ENCODE measurements around the gene HOXA6.

Gene HOXA6

DNA sequence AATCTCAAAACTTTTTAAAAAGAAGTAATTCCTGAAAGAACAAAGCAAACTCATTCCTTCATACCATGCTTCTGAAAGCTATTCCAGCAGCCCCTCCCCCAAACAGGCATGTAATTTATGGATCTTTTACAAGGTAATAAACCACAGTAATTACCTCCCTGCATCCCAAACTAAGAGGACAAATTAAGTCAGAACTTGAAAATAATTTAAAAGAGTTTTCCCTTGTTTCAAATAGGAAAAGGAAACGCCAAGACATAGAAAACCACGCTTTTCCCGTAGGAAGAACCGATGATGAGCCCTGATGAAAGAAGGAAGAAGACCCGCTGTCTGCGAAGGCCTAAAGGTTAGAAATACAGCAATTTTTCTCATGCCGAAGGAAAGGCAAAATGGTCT, 25.9 kb downstream of the HOXA6 start:
- DNase-seq: no peak

DNA sequence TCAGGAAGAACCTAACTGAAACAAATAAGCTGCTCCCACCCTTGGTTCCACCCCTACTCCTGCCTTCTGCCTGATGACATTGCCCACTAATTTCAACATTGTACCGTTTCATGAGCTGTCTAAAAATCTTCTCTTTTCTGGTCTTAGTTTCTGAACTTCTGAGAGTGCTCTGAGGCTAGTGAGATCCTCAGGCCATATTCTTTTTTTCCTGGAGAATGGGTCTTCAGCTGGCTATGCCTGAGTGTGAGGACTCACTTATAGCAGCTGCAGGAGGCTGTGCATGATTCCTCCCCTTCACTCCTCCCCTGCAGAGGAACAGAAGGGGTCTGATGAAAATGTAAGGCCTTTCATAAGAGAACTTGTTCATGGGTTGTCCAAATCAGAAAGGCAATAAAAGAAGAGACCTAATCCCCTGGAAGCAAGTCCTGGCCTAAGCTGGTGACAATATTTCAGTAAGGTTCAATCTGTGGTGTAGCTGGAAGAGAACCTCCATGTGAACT, 28.1 kb downstream of the HOXA6 start:
- DNase-seq: no peak

DNA sequence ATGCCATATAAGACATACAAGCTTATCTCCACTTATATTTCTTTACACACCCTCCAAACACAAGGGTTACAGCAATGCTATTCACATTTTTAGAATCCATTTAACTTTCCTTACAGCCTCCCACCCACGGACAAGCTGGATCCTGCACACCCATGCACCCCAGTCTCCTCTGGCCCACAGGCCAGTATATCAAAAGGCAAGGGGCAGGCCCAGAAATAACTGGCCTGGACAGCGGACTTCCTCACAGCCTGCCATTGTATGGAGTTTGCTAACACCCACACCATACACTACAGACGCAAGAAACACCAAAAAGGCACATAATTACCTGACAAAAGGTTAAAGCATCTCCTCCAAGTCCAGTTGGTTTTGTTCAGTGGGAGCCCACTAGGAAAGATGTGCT, 29.0 kb downstream of the HOXA6 start:
- no peak for DNase-seq

DNA sequence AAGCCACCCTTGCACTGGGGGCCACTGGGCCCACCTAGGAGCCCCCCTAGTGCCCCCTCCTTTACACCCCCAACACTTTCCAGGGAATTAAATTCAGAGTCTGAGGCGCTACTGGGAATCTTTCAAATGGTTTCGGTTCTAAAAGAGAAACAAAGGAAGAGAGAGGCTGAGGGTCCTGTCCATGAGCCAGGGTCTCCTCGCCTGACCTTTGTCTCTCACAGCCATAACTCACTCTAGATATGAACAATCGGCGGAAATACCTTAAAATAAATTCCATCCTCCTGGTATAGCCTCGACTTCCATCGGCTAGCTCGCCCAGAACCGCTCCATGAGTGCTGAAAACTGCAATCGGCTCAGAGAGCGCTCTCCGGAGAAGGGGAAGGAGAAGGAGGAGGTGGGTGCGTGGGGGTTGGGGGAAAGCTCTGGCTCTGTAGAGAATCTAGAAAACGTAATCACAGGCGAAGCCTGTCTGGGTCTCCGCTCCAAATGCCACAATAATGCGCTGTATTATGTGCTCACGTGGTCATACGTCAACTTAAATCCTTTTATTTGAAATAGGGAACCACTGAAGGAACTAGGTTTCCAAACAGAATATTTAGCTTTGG, 29.6 kb downstream of the HOXA6 start:
- DNase-seq: no peak

DNA sequence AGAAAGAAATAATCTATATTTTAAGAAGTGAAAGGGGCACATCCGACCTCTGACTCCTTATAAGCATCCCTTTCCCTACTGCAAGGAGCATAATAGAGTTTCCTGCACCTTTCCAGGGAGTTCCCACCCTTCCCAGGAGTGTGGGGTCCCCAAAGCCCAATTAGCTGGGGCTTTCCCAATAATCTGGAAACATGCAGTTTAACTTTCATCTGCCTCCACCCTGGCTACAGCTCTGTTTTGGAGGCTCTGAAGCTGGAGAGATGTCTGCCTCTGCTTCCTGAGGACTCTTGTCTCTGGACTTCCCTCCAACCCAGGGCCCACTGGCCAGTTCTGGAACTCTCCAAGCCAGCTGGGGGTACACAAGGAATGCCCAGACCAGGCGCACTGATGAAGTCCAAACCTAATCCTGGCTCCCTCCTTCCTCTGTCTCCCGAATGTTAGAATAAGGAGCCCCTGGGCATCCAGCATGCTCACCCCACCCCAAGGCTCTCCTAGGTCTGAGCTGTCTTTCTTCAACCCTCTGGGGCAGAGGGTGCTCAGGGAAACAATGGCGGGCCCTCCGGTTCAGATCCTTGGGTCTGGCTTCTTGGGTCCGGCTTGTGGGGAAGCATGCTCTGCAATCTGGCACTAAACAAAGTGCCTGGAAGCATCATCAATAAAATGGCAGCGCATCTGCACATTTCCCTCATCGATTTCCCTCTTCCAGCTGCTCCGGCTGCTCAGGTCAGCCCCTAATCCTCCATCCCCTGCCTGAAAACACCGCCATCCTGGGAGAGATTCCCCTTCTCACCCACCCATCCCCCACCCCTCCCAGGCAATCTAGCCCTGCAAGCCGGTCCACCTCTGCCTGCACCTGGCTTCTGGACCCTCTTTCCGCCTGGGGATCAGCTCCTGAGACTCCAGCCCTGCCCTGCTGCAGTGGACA, 30.4 kb downstream of the HOXA6 start:
- no peak for DNase-seq

DNA sequence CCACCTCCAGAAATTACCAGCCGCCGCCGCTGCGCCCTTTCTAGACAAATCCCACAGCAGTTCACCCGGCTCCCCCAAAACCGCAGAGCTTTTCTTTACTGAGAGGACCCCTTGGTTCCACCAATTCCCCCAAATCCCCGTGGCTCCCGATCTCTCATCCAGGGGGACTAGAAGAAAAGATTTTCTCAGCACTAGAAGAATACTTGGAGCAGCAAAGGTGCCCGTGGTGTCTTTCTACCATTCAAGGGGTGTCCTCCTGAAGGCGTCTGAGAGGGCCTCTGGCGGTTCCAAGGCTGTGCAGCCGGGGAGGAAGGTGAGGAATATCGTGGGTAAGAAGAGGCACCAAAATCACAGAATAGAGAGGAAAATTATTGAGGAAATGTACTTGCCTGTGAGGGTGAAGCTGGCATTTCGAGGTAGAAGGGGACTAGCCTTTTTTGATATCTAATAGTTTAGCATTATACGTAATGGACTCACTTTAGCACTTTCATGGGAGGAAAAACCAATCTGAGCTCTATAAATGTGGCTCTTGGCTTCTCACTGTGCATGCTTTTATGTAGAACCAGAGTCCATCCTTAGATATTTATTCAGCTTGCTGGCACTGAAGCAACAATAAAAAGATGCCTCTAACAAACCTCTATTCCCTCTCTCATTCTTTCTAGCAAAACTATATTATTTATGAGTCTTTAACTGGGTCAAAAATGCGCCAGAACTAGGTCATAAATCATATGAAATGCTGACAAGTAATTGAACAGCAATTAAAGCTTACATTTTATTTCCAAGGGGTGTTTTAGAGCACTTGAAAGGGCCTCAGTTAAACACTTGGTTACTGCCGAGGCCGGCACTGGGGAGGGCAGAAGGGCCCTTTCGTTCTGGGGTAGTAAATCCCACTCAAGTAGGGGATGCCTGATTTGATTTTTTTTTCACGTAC, 31.3 kb downstream of the HOXA6 start:
- DNase-seq: no peak

DNA sequence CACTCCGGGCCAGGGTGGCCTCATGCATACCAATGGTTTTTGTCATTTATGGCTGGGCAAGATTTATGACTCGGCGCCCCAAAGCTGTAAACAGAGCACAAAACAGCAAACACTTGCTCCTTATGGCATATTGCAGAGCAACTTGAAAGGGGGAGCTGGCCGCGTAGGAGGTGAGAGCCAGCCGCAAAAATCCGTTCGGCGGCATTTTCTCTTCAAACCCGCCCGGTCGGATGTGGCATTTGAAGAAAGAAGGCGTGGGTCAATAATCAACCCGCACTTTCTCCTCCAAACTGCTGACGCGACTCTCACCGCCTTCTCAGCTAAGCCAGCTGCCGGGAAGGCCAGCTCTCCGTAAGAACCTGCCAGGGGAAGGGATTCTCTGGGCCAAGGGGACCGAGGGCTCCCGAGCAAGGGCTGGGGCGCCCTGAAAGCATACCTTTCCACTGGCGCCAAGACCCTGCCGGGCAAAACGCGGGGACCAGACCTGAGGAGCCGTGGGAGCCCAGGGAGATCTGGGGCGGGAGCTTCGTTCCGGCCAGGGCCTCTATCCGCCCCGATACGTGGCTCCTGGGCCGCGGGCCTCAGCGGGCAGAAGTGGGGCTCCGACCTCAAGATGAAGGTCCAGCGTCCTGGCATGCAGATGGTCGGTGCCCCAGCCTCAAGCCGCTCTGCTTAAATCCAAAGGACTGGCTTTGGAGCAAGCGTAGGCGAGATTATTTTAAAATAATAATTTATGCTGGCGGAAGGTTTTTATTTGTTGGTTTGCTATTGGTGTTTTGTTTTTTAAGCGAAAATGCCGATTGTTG, 32.1 kb downstream of the HOXA6 start:
- no peak for DNase-seq

DNA sequence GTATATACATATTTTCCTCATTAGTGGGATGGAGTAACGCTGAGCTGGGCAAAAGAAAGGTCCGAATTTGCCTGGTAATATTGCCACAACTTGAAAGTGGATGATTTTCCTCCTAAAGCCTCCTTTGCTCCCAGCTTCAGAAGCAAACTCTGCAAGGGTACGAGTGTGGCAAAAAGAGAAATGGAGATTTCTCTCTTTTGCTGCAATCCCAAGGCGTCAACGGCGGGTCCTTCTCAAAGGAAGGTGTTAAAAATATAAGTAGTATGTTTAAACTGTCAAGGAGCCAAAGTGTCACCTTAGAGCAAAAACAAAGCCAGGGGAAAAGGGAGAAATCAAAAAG, 32.7 kb downstream of the HOXA6 start:
- no peak for DNase-seq

DNA sequence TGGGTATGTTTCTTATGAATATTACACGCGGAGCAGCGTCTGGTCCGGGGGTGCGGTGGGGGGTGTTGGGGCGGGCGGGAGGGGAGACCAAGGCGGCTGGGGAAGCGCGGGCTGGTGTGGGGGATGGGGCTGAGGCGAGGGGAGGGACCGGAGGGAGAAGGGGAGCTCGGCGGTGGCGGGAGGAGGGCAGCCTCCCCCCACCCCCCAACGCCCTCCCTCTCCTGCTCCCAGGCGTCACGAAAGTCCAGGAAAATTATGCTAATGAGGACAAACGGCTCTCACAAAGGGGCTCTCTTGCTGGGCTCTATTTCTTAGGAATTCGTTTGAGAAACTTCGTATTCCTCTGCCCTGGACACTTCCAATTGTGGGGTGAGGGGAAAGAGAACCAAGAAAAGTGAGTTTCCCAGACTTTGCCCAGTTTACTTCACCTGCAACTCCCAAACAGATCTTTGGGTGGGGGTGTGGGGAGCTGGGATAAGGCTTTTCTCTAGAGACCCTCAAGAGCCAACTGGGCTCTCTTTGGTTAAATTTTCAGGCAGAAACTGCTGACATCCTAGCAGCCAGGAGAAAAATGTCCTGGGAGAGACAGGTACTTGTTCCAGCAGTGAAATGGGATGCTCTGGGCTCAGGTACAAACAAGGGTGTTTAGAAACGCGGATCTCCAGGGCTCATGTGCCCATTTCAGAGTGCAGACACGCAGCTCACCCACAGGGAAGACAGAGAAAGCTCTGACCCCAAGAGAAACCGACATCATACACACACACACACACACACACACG, 33.4 kb downstream of the HOXA6 start:
- DNase-seq: no peak

DNA sequence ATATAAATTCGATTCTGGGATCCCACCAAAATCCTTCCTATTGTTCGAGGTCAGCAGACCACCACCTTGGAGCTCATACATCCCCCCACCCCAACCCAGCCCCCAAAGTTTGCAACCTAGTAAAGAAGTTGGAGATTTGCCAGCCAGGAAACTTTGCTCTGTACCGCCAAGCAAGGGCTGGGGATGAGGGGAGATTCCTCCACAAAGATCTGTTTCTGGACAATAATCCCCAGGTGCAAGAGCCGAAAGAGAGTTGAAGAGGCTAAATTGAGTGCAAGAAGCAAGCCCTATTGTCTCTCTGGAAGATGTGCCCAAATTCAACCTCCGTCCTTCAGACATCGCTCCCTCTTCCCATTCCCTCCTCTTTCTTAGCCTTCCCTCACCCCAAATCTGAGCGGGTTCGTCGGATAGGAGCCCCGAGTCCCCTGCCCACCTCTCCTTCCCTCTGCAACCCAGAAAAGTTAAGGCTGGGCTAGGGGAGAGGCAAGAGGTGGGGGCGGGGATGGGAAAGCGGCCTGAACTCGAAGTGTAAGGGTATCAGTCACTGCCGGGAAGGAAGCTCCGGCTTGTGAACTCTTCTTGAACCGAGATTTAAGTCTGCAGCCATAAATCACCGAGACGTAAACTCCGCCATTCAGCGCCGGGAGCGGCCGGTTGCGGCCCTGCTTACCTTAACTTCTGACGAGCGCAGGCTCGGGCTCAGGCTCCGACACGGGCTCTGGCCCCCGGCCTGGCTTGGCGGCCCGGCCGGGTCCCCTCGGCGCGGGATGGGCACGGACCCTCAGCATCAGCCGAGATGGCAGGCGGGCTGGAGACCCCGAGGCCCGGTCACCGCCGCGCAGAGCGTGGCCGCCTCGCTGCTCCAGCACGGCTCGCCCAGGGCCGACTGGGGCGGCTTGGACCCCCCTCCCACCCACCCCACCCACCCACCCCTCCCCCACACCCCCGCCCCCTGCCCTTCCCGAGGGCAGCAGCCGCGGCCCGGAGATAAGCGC, 34.3 kb downstream of the HOXA6 start:
- DNase-seq: no peak

DNA sequence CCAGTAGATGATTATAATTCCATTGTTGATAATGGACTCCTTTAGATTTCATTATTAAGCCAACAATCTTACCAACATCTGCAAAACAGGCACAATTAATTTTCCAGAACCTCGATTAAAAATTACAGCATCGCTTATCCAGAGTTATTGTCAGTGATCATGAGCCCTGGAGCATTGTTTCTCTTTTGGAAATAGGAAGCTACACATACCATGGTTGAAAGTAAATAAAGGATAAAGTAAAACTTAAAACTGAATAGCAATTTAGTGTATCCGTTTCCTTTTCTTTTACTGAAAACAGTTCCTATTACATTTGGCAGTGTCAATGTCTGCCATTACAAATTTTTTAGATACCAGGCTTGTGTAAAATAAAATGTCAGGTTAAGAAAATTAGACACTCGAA, 35.2 kb downstream of the HOXA6 start:
- no peak for DNase-seq

DNA sequence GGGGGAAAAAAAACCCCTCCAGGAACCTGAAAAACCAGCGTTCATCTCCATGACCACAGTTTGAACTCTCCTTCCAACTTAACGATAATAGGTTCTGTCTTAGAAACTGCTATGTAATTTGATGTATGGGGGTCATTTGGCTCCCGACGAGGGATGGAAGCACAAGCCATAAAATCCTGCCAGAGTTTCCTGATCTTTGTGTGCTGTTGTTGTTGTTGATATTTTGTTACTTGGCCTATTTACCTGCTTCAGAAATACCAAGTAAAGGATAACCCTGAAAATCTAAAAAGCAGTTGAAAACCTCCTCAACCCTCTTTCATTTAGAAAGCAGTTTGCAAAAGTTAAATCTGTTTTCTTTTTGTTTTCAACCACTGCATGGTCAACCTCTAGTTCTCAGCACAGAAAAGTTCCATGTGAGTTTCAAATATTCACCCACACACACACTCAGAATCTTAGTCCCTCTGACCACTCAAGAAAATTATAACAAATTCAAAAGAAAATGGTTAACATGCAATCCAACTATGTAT, 35.8 kb downstream of the HOXA6 start:
- no peak for DNase-seq

DNA sequence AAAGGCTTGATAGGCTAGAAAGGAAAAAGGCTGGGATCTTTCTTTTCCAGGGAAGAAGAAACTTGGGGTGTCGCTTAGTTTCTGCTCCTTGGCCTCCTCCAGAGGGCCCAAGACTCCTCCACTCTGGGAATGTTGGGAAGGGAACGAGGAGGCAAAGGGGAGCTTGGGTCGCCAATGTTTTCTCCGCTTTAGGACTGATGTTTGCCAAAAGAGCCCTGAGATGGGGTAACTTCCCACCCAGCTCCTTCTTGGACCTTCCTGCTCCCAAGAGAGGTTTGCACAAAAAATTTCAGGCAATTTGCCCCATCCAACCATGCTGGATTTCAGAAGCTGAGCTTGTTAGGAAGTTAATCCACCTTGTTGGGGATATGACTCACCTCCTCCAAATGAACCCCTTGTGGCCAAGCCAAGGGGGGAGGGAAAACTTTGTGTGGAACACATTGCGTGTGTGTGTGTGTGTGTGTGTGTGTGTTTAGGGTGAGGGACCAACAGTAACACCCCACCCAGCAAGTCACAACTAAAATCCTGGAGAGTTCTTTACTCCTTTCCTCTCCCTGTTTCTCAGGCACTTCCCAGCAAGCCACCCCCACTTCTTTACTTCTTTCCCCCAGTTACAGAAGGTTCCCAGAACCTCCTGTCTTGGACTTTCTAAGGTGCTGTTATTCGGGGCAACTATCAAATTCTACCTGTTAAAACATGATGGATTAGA, 36.4 kb downstream of the HOXA6 start:
- no peak for DNase-seq

DNA sequence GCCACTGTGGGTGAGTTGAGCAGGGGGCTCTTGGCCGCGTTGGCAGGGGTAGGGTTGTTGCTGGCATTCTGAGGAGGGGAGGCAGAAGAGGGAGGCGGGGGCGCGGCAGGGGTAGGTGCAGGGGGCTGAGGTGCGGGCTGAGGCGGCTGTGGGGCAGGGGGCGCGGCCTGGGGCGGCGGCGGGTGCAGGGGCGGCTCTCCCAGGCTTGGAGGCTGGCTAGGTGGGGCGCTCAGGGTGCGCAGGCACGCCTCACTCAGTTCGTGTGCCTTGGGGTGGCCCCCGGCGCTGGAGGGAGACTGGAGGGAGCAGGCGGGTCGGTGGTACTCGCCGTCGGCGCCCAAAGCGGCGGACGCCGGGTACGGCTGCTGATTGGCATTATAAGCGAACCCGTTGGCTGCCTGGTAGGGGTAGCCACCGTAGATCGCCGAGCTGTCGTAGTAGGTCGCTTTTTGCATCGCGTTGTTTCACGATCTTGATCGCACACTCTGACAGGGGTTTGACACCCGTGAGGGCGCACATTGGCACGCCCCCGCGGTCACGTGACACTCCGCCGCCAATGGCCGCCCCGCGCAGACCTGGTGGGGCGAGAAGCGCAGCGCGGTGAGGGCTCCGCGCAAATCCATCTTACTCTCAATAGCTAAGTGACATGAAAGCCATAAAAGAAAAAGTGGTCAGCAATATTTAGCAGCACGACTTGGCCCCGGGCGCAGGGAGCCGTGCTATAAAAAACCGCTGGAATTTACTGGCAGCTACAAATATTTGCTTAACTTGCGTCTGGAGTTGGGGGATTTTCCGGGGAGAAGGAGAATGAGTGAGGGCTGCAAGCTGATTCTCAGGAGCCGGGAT, 37.2 kb downstream of the HOXA6 start:
- no peak for DNase-seq

DNA sequence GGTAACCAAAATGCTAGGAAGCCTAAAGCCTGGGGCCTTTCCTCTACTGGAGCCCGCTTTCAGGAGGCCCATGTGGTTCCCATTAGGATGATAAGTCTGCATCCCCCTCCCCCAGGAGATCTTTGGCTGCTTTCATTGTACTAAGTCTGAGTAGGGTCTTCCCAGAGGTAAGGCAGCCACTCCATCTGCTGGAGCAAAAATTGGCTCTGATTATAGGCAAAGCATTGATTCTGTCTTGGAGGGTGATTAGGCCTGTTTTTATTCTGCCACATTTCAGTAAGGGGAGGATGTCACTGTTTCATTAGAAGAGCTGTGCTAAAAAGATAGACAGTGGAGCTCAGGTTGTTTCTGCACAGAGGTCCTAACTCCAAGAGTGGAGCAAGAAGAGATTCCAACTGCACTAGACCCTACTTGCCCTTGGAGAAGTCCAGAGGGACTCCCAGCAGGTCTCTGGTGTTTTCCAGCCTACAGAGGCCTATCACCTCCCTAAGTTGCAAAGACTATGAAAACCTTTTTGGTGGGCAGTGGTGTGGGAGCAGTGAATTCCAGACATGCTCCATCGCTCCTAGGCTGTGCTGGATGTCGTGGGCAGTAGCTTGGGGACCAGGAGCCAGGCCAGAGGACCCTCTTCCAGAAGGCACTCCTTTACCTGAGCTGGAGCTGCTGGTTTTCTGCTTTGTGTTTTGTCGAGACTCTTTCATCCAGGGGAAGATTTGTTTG, 37.9 kb downstream of the HOXA6 start:
- DNase-seq: no peak

DNA sequence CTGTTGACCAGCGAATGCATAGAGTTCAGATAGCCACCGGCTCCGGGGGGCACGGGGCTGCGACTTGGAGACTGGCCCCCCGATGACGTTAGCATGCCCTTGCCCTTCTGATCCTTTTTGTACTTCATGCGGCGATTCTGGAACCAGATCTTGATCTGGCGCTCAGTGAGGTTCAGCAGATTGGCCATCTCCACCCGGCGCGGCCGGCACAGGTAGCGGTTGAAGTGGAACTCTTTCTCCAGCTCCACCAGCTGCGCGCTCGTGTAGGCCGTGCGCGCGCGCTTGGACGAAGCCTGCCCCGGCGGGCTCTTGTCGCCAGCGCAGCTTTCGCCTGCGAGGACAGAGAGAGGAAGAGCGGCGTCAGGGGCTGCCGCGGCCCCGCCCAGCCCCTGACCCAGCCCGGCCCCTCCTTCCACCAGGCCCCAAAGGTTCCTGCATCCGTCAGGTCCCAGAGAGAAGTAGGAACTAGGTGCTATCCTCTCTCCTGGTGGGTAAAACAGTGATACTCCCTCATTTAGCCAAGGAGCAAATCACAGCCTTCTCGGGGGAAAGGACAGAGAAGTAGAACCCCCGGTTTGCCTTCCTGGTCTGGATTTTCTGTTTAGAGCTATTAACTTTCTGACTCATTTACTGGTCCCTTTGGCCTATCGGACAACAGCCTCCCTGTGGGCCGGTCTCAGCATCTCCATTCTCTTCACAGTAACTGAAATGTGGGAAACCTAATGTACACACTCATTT, 39.0 kb downstream of the HOXA6 start:
- no peak for DNase-seq

Measured in T-helper 2 cell (primary cell).